Motor neuron (in vitro differentiated cells): Measurements from ENCODE around the gene INPP4A. TPM values are rescaled to one million over a fixed set of nuclear protein-coding genes. Genes with fewer than 3 reads are reported as not detected.
A peak's percentile ranks its signal among the peaks of the same experiment; 100 is the strongest.
"Not testable (repeated sequence)": the region's sequence is repeated elsewhere in the genome, so short reads cannot be mapped to it uniquely, and the experiment has no call there.

Source experiments
- ATAC-seq, 8 experiments: fragments of 200-7000 bp; cut with Tn5 transposase; replicated peaks in 6 of 8; 2 replicates each; pipeline ENCODE4 v1.8.0; 2021; ENCODE audit warnings: mild to moderate bottlenecking in 8 of 8, moderate library complexity in 8 of 8
- H3K27ac ChIP-seq, 2 donors: fragments of 250-450 bp; sonication (Bioruptor Pico); 2 replicates each; pipeline ENCODE4 v1.9.0; 2021; ENCODE audit warnings: antibody characterized with exemption in 2 of 2, mild to moderate bottlenecking in 2 of 2, moderate library complexity in 1 of 2
- H3K4me1 ChIP-seq, 2 donors: fragments of 250-450 bp; sonication (Bioruptor Pico); replicated peaks in 1 of 2; 2 replicates each; pipeline ENCODE4 v1.6.1; 2021; ENCODE audit warnings: antibody characterized with exemption in 2 of 2, mild to moderate bottlenecking in 2 of 2, moderate library complexity in 1 of 2
- H3K4me3 ChIP-seq, 5 donors: fragments of 250-450 bp; sonication (Bioruptor Pico); 2 replicates each; pipeline ENCODE4 v1.9.0; 2021; ENCODE audit warnings: antibody characterized with exemption in 5 of 5, mild to moderate bottlenecking in 5 of 5, moderate library complexity in 4 of 5
- WGBS, 10 experiments: fragments of 450-650 bp; shearing (Covaris generic); methylation state at CpG; one replicate each; pipeline ENCODE4 v1.0.0; 2022; 5-methylcytosine and 5-hydroxymethylcytosine counted together
- in situ Hi-C, 9 experiments: fragments of 400-800 bp; cut with MboI; loops; one replicate each; pipeline ENCODE4 v1.15.0; 2021; ENCODE audit warnings: low sequenced_read_pairs in 9 of 9, low pct_unique_long_range_greater_than_20kb in 2 of 9; ENCODE audit not compliant: unreplicated experiment in 9 of 9
- total RNA-seq, 8 experiments: library from RNA; unstranded; fragments of 300-600 nt; gene quantifications; 2 replicates each; pipeline versions ENCODE4 v1.2.3 to v1.2.4, GENCODE V29; 2022

Gene INPP4A
- total RNA-seq, 8 experiments from 2014 or later: 24.2 to 111 (median 31.1) TPM

DNA sequence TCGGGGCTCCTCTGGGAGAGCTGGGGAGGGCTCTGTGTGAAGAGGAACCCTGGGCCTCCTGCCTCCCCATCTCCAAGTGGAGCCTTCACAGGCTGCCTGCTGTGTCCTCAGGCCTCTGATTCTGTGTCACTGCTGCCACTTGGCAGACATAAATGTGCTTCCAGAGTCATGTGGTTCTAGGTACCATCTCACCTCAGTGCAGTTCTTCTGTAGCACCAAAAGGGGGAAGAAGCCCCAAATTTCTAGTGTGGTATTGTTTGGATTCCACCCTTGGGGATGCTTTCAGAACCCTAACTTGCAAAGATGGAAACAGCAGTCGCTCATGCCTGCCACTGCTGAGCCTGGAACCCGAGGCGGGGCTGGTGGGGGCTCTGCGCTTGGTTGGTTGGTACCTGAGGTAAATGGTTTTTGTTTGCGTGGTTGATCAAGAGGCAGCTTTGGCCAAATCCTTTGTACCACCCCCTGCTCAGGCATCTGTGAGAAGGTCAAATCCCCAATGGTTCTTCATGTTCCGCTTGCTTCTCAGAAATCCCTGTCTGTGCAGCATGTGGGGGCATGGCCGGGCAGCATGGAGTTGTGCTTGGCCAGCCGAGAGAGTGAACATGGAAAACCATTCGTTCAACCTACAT is 136.1 kb downstream of the INPP4A start:
- Histone ChIP-seq H3K4me1 (no peaks in the 10 kb centered on the region), H3K27ac (no peak overlapping the region), H3K4me3 (no peak overlapping the region)
- in situ Hi-C loops: no loop called here
- ATAC-seq: no peak
- 59 to 100% (median 89%) methylated on average over 2 to 7 of the region's 10 CpGs for WGBS, 10 experiments

DNA sequence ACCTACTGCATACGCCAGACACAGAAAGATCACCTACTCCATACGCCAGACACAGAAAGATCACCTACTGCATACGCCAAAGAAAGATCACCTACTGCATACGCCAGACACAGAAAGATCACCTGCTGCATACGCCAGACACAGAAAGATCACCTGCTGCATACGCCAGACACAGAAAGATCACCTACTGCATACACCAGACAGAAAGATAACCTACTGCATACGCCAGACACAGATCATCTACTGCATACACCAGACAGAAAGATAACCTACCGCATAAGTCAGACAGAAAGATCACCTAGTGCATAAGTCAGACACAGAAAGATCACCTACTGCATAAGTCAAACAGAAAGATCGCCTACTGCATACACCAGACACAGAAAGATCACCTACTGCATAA is 137.9 kb downstream of the INPP4A start:
- in situ Hi-C loops: no loop called here
- no peak overlapping the region for H3K27ac ChIP-seq
- WGBS, 10 experiments: 70 to 100% (median 97%) methylated on average over 2 to 7 of the region's 9 CpGs; no CpG with 5 or more reads in 2 of the 10 experiments

DNA sequence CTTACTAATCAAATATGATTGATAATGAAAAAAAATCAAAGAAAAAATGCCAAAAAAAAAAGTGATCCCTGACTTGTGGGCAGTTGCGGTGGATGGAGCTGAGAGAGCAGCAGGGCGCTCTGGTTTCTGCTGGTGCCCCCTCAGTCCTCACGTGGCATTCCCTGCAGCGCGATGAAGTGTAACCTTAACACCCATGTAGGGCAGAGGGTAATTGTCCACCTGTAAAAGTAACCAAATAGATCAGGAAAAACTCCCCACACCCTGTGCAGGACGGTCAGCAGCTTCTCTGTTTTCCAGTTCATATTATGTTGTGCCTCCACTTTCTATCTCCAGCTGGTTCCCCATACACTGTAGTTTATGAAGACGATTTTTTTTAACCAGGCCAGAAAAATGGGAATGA is 138.6 kb downstream of the INPP4A start:
- no peak overlapping the region for H3K27ac ChIP-seq
- no peak overlapping the region for H3K4me3 ChIP-seq
- H3K4me1 ChIP-seq: no peaks in the 10 kb centered on the region
- 67 to 96% (median 85%) methylated on average over 1 to 6 of the region's 7 CpGs; no CpG with 5 or more reads in 1 of the 10 experiments for WGBS, 10 experiments
- in situ Hi-C loops: no loop called here
- no peak for ATAC-seq

More for the DNA sequence above, 137.9 kb downstream of the INPP4A start:
- no peaks in the 10 kb centered on the region for H3K4me1 ChIP-seq
- H3K4me3 ChIP-seq: no peak overlapping the region
- no peak for ATAC-seq

DNA sequence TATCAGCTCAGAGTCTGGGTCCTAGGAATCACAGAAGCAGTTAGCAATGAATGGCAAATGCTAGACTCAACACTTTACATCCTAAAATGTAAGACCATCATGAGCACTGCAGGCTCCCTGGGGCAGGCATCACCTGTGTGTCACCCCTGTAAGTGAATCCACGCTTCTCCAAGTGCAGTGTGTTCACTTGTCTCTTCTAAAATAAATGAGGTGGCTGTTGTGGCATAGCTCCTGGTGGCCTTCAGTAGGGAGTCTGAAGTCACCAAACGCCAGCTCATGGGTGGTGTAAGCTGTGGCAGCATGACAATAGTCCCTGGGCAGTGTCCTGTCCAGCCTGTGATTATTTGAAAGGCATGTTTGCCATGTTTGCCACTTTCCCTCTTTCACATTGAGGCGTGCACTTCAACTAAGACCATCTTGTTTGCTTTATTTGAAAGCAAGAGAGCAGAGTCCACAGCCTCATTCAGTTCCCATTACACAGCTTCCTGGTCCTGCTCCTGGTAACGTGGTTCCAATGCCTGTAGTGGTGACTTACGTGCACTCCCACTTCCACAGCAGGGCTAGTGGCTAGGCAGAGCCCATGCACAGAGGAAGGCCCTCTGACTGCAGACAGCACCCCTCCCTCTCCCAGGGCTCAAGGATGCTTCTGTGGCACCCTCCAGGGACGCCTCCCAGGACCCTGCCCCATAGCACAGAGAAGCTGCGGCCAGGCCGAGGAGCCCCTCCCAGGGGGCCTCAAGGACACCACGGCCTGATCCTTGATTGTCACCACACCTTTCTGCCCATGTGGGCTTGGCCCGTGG is 139.4 kb downstream of the INPP4A start:
- 40 to 98% (median 85%) methylated on average over 1 to 6 of the region's 10 CpGs; no CpG with 5 or more reads in 2 of the 10 experiments for WGBS, 10 experiments
- H3K4me3 ChIP-seq: no peak overlapping the region
- no peak overlapping the region for H3K27ac ChIP-seq
- in situ Hi-C loops: no loop called here
- peak in 2 of 8 experiments; percentile 38 to 76 for ATAC-seq
- no peaks in the 10 kb centered on the region for H3K4me1 ChIP-seq

DNA sequence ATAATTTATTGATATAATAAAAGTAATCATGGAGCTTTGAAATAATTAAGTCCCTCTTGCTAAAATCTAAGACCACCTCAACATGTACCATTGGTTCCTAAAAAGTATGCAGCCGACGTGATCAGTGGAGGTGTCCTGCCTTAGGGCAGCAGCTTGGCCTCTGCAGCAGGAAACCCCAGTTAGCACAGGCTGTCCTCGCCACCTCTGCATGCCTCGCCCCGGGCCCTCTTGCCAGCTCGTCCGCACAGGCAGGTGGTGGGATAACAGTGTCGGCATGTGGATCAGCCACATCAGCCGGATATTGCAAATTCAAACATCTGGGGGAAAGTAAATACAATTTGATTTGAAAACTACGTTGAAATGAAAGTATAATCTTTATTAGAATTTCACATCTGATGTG is 140.7 kb downstream of the INPP4A start:
- ATAC-seq: no peak
- H3K4me3 ChIP-seq: no peak overlapping the region
- no peaks in the 10 kb centered on the region for H3K4me1 ChIP-seq
- WGBS, 10 experiments: 53 to 100% (median 95%) methylated on average over 1 to 10 of the region's 10 CpGs; no CpG with 5 or more reads in 1 of the 10 experiments
- in situ Hi-C loops: no loop called here
- H3K27ac ChIP-seq: no peak overlapping the region

DNA sequence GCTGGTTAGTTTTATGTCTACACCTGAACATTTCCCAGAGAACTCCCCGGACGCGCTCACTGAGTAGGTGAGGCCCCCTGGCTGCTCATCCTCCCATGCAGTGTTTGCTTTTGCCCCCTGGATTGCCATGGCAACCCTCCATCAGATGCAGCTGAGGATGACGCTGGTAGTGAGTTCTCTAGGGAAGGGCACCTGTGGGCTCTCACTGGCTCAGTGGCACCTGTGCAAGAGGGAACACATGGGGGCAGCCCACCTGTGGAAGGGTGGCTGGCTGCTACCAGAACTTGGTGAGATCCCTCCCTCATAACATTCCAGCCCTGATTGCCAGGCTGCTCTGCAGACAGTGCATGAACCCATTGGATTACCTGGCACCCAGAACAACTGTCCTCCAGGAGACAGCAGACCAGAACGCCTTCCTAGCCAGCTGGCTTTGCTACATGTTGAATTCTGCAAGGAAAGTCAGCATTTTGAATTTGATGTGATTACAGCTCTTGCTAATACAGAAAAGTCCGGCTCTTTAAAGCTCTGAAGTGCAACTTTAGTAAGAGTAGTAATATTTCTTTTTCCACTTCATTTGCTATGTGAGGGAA is 142.0 kb downstream of the INPP4A start:
- no peaks in the 10 kb centered on the region for H3K4me1 ChIP-seq
- 65 to 100% (median 92%) methylated on average over 1 to 5 of the region's 6 CpGs; no CpG with 5 or more reads in 3 of the 10 experiments for WGBS, 10 experiments
- H3K4me3 ChIP-seq: no peak overlapping the region
- in situ Hi-C loops: no loop called here
- no peak for ATAC-seq
- no peak overlapping the region for H3K27ac ChIP-seq

DNA sequence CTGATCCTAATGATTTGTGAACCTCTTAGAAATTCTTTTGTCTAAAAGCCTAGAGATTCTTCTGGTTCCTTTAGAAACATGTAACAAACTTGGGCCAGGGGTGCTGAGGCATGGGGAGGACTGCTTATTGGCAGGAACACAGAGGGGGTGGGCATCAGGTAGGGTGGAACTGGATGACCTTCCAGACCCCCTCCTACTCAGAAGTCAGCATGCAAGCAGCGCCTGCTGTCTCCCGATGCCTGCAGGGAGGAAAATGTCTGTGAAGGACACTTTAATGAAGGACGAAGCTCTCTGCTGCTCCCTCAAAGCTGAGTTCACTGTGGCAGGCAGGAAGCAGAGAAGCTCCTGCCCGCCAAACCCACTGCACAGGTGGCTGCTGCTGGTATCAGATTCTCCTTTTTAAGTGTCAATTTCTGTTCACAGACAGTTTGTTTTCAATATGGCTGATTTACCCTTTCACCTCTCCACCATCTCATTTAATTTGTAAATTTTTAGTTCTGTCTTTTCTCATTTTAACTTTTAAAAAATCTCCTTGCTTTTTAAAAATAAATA is 144.3 kb downstream of the INPP4A start:
- no peak overlapping the region for H3K27ac ChIP-seq
- 40 to 100% (median 77%) methylated on average over 1 to 4 of the region's 4 CpGs; no CpG with 5 or more reads in 5 of the 10 experiments for WGBS, 10 experiments
- in situ Hi-C loops: no loop called here
- H3K4me1 ChIP-seq: no peaks in the 10 kb centered on the region
- H3K4me3 ChIP-seq: no peak overlapping the region
- ATAC-seq: no peak

DNA sequence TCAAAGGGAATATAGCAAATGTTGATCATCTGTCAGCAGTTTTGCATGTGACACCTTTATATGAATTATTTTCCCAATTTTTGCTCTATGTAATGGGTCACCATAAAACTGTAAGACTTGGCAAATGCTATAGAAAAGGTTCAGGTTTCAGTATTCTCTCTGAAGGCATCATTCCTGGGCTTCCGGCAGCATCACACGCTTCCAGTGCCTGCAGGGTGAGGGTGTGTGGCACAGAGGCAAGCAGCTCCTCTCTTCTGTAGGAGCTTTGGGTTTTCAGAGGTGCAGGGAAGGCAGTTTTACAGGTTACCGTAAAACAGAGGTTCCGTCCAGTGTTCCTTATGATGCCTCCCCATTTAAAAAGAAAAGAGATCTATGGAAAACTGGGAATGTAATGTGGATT is 144.8 kb downstream of the INPP4A start:
- no peak for ATAC-seq
- WGBS, 10 experiments: 93 to 100% (median 100%) methylated on average over 1 to 3 of the region's 4 CpGs; no CpG with 5 or more reads in 2 of the 10 experiments
- in situ Hi-C loops: no loop called here

DNA sequence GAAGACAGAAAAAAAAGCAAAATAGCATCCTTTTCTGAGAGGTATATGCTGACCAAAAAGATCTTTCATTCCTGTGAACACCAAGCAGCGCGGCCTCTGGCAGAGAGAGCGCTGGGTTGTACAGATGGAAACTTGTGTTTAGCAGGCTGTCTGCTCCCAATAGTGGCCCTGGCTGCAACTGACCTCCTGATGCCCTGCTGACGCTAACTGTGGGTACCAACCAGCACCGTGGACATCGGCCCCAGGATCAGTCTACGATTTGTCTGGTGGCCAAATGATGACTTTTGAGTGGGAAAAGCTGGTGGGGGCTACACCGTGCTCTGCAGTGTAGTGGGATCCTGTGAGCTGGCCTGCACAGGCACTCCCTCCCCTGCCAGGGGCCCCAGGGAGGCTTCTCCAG is 147.9 kb downstream of the INPP4A start:
- in situ Hi-C loops: no loop called here
- WGBS, 10 experiments: 84 to 100% (median 95%) methylated on average over 2 to 7 of the region's 8 CpGs; no CpG with 5 or more reads in 3 of the 10 experiments
- H3K4me1 ChIP-seq: no peaks in the 10 kb centered on the region
- H3K4me3 ChIP-seq: no peak overlapping the region
- H3K27ac ChIP-seq: no peak overlapping the region
- peak in 1 of 8 experiments; percentile 27 for ATAC-seq

More for the DNA sequence above, 144.8 kb downstream of the INPP4A start:
- Histone ChIP-seq H3K4me3 (no peak overlapping the region), H3K27ac (no peak overlapping the region), H3K4me1 (no peaks in the 10 kb centered on the region)

DNA sequence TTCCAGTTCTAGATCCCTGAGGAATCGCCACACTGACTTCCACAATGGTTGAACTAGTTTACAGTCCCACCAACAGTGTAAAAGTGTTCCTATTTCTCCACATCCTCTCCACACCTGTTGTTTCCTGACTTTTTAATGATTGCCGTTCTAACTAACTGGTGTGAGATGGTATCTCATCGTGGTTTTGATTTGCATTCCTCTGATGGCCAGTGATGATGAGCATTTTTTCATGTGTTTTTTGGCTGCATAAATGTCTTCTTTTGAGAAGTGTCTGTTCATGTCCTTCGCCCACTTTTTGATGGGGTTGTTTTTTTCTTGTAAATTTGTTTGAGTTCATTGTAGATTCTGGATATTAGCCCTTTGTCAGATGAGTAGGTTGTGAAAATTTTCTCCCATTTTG is 150.0 kb downstream of the INPP4A start:
- H3K4me1 ChIP-seq, H3K4me3 ChIP-seq, ATAC-seq, H3K27ac ChIP-seq, in situ Hi-C loops: not testable (repeated sequence)
- no CpG with 5 or more reads among the region's 4 CpGs for whole genome bisulfite sequencing, 10 experiments

DNA sequence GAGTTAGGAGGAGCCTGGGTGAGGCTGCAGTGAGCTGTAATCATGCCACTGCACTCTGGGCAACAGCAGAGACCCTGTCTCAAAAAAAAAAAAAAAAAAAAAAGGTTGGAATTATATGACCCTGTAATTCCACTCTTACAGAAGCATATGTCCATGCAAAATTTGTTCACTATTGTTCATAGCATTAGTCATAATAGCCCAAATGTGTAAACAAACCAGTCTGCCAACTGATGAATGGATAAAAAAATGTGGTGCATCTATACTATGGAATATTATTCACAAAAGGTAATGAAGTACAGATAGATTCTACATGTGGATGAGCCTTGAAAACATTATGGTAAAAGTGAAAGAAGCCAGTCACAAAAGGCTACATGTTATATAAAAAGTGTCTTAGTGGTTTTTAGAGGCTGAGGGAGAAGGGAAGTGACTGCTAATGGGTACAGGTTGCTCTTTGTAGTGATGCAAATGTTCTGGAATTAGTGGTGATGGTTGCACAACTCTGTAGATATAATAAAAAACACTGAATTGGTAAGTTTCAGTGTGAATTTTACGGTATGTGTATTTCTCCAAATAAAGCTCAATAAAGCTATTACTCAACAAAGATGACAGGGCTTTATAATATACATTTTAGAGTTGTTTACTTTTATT is 154.2 kb downstream of the INPP4A start:
- in situ Hi-C loops: no loop called here
- Histone ChIP-seq H3K4me3 (no peak overlapping the region), H3K4me1 (no peaks in the 10 kb centered on the region), H3K27ac (no peak overlapping the region)
- ATAC-seq: peak in 1 of 8 experiments; percentile 8
- WGBS, 10 experiments: 0 to 100% (median 100%) methylated on average over 1 of the region's 1 CpG; no CpG with 5 or more reads in 1 of the 10 experiments

DNA sequence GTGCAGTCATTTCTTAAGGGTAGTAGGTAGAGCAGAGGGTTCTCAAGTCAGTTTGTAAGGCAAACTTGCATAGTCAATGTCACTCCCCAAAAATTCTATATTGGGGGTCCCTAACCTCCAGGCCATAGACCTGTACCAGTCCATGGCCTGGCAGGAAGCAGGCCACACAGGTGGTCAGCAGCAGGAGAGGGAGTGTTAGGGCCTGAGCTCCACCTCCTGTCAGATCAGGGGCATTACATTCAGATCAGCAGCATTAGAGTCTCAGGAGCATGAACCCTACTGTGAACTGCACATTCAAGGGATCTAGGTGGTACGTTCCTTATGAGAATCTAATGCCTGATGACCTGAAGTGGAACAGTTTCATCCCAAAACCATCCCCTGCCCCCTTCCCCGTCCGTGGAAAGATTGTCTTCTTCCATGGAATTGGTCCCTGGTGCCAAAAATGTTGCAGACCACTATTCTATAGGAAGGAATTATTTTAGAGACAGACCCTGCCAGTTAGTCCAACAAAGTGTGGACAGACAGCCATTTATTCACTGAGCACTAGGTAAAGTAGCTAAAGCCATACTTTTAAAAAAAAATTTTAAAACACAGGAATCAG is 157.0 kb downstream of the INPP4A start:
- in situ Hi-C loops: no loop called here
- peaks cover under 1 to 4% of the 10 kb centered on the region in 2 donors for H3K4me1 ChIP-seq
- WGBS, 10 experiments: 71 to 100% (median 82%) methylated on average over 1 to 3 of the region's 3 CpGs; no CpG with 5 or more reads in 5 of the 10 experiments

More for the DNA sequence above, 157.0 kb downstream of the INPP4A start:
- Histone ChIP-seq H3K27ac (no peak overlapping the region), H3K4me3 (no peak overlapping the region)
- peak; percentile 58 to 94 (median 72) for ATAC-seq
